Activated CD4-positive, alpha-beta memory T cell treated with anti-CD3 and anti-CD28 coated beads, Interleukin-2, amount 10 ng/mL, durations not matched to agents 7 days and 5 days (primary cell): ENCODE data around the gene TRIM71. TPM values are rescaled to one million over a fixed set of nuclear protein-coding genes. Genes with fewer than 3 reads are reported as not detected.
"Not testable (repeated sequence)": the region's sequence is repeated elsewhere in the genome, so short reads cannot be mapped to it uniquely, and the experiment has no call there.

ENCODE experiments used
- CTCF ChIA-PET: fragments of 350-600 bp; sonication (Branson Sonifier 250); formaldehyde crosslinking; loops from one replicate; lab custom pipeline; 2021; ENCODE audit warnings: antibody characterized with exemption, inconsistent platforms; lab: Charles Lee
- POLR2A ChIA-PET: fragments of 350-600 bp; sonication (Branson Sonifier 250); formaldehyde crosslinking; loops from one replicate; lab custom pipeline; 2021; ENCODE audit warnings: antibody characterized with exemption; lab: Charles Lee
- DNase-seq: peaks from one replicate; pipeline ENCODE4 v3.0.0-alpha.2; 2020
- H3K27ac Mint-ChIP-seq: one replicate; pipeline ENCODE4 v1.8.0; 2021; ENCODE audit warnings: mild to moderate bottlenecking, mixed read lengths
- H3K27me3 Mint-ChIP-seq: one replicate; pipeline ENCODE4 v1.8.0; 2021; ENCODE audit warnings: mixed read lengths
- H3K36me3 Mint-ChIP-seq: one replicate; pipeline ENCODE4 v1.8.0; 2021; ENCODE audit warnings: low read depth, mixed read lengths
- H3K4me1 Mint-ChIP-seq: one replicate; pipeline ENCODE4 v1.8.0; 2021; ENCODE audit warnings: mixed read lengths
- H3K4me3 Mint-ChIP-seq: one replicate; pipeline ENCODE4 v1.8.0; 2021; ENCODE audit warnings: mild to moderate bottlenecking, mixed read lengths
- H3K9me3 Mint-ChIP-seq: one replicate; pipeline ENCODE4 v1.8.0; 2021; ENCODE audit warnings: mixed read lengths
- total RNA-seq, 2 experiments: library from RNA; stranded (reverse); gene quantifications; one replicate each; pipeline ENCODE4 v1.2.3, GENCODE V29; 2021

Gene TRIM71
- total RNA-seq = not detected

DNA sequence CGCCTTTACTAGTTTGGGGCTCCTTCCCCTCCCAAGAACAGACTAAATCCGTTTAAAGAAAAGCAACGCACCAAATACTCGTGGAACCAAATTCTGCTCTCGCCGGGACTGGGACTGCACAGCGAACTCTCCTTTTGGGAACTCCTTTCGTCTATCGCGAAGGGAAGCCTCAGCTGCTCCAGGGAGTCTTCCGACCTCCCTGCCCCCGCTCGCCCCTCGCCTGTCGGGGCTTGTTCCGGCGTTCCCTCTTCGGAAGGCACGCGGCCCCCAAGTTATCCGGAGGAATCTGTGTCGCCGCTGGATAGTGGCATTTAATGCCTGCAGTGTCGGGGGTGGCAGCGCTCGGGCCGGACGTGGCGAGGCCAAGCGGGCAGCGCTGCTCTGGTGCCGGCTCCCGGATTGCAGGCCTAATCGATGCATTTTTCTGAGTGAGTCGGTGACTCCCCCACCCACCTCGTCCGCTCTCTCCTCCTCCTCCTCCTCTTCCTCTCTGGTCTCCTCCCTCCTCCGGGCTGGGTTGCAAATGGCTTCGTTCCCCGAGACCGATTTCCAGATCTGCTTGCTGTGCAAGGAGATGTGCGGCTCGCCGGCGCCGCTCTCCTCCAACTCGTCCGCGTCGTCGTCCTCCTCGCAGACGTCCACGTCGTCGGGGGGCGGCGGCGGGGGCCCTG is at the start of gene TRIM71:
TSS of gene TRIM71 (plus strand) at position 440 of the 671 bp plus-strand sequence. CDS start at position 524, 84 bp downstream.
- DNase-seq = no peak
- H3K27me3 Mint-ChIP-seq = peaks cover 71% of the 10 kb centered on the region
- peak within 1 kb of the TSS; percentile 54 for H3K4me3 Mint-ChIP-seq
- CTCF ChIA-PET = interaction anchor here (1.0 kb wide), 1 partner anchor 116 kb away, joined by 3 read pairs; no protein-coding TSS in a partner anchor
- no peaks in the 10 kb centered on the region for H3K36me3 Mint-ChIP-seq
- no peaks in the 10 kb centered on the region for H3K9me3 Mint-ChIP-seq
- peaks cover 30% of the 10 kb centered on the region for H3K4me1 Mint-ChIP-seq
- POLR2A ChIA-PET = interaction anchor here (0.5 kb wide), 1 partner anchor 1027 kb away, joined by 3 read pairs; no protein-coding TSS in a partner anchor
- no peak within 1 kb of the TSS for H3K27ac Mint-ChIP-seq

GRCh38 chr3:32778389-32778788 is 39.4 kb upstream of the TRIM71 start:
- ChIA-PET CTCF (interaction anchor here (0.9 kb wide), 1 partner anchor 495 kb away, joined by 4 read pairs; no protein-coding TSS in a partner anchor), POLR2A (interaction anchor here (0.9 kb wide), 1 partner anchor 17 kb away, joined by 3 read pairs; no protein-coding TSS in a partner anchor)
- Mint-ChIP-seq H3K27ac (no peak overlapping the region), H3K4me1 (peaks cover 4% of the 10 kb centered on the region), H3K36me3 (peaks cover 11% of the 10 kb centered on the region), H3K4me3 (no peak overlapping the region), H3K9me3 (no peaks in the 10 kb centered on the region), H3K27me3 (peaks cover 8% of the 10 kb centered on the region)
- no peak for DNase-seq

GRCh38 chr3:32780071-32780734 is 37.6 kb upstream of the TRIM71 start:
- DNase-seq = no peak
- H3K36me3 Mint-ChIP-seq = peaks cover 5% of the 10 kb centered on the region
- H3K27ac Mint-ChIP-seq = no peak overlapping the region
- peaks cover 4% of the 10 kb centered on the region for H3K4me1 Mint-ChIP-seq
- ChIA-PET POLR2A (no interaction called here), CTCF (interaction anchor here (0.6 to 2.1 kb wide), 7 partner anchors 11 to 273 kb away, joined by 3 to 7 read pairs (median 3); no protein-coding TSS in a partner anchor)
- no peaks in the 10 kb centered on the region for H3K9me3 Mint-ChIP-seq
- H3K4me3 Mint-ChIP-seq = peak overlapping the region; percentile 80
- peaks cover 8% of the 10 kb centered on the region for H3K27me3 Mint-ChIP-seq

- Mint-ChIP-seq H3K4me1 (peaks cover 4% of the 10 kb centered on the region), H3K36me3 (peaks cover 5% of the 10 kb centered on the region), H3K27me3 (peaks cover 8% of the 10 kb centered on the region), H3K4me3 (peak overlapping the region; percentile 80), H3K9me3 (no peaks in the 10 kb centered on the region), H3K27ac (no peak overlapping the region)
- no peak for DNase-seq
- CTCF ChIA-PET = interaction anchor here (0.6 to 2.1 kb wide), 7 partner anchors 11 to 274 kb away, joined by 3 to 7 read pairs (median 3); no protein-coding TSS in a partner anchor
- POLR2A ChIA-PET = no interaction called here
These were observed 37.0 kb upstream of the TRIM71 start for GRCh38 chr3:32780735-32781210.

GRCh38 chr3:32781211-32781968 is 36.4 kb upstream of the TRIM71 start:
- H3K9me3 Mint-ChIP-seq = no peaks in the 10 kb centered on the region
- CTCF ChIA-PET = interaction anchor here (0.6 to 2.1 kb wide), 14 partner anchors 10 to 330 kb away, joined by 3 to 7 read pairs (median 4); no protein-coding TSS in a partner anchor
- DNase-seq = peak; percentile 70
- H3K4me3 Mint-ChIP-seq = peak overlapping the region; percentile 80
- no peak overlapping the region for H3K27ac Mint-ChIP-seq
- peaks cover 4% of the 10 kb centered on the region for H3K4me1 Mint-ChIP-seq
- H3K36me3 Mint-ChIP-seq = no peaks in the 10 kb centered on the region
- POLR2A ChIA-PET = no interaction called here
- peaks cover 8% of the 10 kb centered on the region for H3K27me3 Mint-ChIP-seq

GRCh38 chr3:32781969-32782270 is 35.9 kb upstream of the TRIM71 start:
- H3K27ac Mint-ChIP-seq, DNase-seq, POLR2A ChIA-PET, H3K27me3 Mint-ChIP-seq, H3K4me1 Mint-ChIP-seq, H3K36me3 Mint-ChIP-seq, H3K9me3 Mint-ChIP-seq: not testable (repeated sequence)
- CTCF ChIA-PET = interaction anchor here (0.6 to 2.1 kb wide), 9 partner anchors 15 to 329 kb away, joined by 3 to 7 read pairs (median 4); no protein-coding TSS in a partner anchor
- H3K4me3 Mint-ChIP-seq = peak overlapping the region; percentile 9

GRCh38 chr3:32782407-32782806 is 35.4 kb upstream of the TRIM71 start:
- Mint-ChIP-seq H3K4me3 (peak overlapping the region; percentile 9), H3K36me3 (no peaks in the 10 kb centered on the region), H3K9me3 (no peaks in the 10 kb centered on the region), H3K27me3 (peaks cover 8% of the 10 kb centered on the region), H3K4me1 (peaks cover 4% of the 10 kb centered on the region), H3K27ac (no peak overlapping the region)
- ChIA-PET CTCF (interaction anchor here (1.2 to 2.1 kb wide), 2 partner anchors 50 to 146 kb away, joined by 4 to 7 read pairs; no protein-coding TSS in a partner anchor), POLR2A (no interaction called here)
- DNase-seq = no peak

DNA sequence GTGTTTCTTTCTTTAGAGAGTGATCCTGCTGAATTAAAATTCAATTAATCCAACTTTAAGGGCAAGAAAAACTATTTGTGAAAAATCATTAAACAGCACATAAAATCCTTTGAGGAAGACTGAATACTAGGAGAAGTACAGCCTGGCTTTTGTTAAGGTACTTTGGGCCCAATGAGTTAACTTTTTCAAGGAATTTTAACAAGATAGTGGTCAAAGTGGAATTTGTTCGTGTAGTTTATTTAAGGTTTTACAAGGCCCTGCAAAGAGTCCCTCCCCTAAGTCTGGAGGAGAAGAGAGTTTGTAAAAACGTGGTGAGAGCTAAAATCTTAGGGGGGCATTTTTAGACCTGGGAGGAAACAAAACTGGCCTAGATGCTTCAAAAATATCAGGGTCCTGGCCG is 26.0 kb upstream of the TRIM71 start:
- no peaks in the 10 kb centered on the region for H3K9me3 Mint-ChIP-seq
- H3K27ac Mint-ChIP-seq = no peak overlapping the region
- DNase-seq = no peak
- POLR2A ChIA-PET = interaction anchor here (0.7 kb wide), 1 partner anchor 94 kb away, joined by 4 read pairs; no protein-coding TSS in a partner anchor
- H3K4me3 Mint-ChIP-seq = no peak overlapping the region
- H3K36me3 Mint-ChIP-seq = no peaks in the 10 kb centered on the region
- H3K4me1 Mint-ChIP-seq = no peaks in the 10 kb centered on the region
- CTCF ChIA-PET = interaction anchor here (1.0 kb wide), 1 partner anchor 11 kb away, joined by 3 read pairs; no protein-coding TSS in a partner anchor
- peaks cover 8% of the 10 kb centered on the region for H3K27me3 Mint-ChIP-seq

DNA sequence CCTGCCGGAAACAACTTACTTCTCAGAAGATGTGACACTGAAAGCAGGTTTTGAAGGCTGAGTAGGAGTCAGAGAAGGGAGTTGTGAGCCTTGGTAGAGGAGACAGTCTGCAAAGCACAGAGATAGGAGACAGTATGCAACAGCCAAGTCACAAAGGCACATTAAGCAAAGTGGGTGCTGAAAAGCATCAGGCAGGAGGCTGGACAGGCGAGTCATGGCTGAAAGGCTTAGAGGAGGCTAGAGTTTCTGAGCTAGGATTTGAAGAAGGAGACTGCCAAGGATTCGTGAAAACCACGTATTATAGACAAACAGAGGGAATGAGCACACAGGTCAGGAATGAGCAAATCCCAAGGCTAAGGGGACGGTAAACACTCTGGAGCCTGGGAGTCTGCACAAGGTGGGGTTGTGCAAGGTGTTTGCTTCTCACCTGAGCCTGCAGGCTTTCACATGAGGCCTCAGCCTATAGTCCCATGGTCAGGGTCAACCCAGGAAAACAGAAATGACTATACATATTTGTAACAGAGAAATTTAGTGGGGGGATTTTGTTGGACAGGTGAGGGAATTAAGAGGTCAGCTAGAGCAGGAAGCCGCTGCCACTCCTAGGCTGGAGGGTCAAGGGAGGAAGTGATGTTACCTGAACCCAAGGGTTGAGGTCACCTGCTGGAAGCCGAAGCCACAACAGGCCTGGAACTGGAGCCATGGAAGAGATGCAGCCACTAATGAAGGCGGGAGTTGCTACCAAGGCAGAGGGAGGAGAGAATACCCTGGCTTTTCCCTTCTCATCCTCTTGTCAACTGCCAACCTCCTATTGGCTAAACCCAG is 23.1 kb upstream of the TRIM71 start:
- Mint-ChIP-seq H3K27me3 (peaks cover 8% of the 10 kb centered on the region), H3K9me3 (no peaks in the 10 kb centered on the region), H3K27ac (no peak overlapping the region), H3K4me1 (no peaks in the 10 kb centered on the region), H3K4me3 (no peak overlapping the region), H3K36me3 (no peaks in the 10 kb centered on the region)
- ChIA-PET CTCF (no interaction called here), POLR2A (no interaction called here)
- DNase-seq = no peak

DNA sequence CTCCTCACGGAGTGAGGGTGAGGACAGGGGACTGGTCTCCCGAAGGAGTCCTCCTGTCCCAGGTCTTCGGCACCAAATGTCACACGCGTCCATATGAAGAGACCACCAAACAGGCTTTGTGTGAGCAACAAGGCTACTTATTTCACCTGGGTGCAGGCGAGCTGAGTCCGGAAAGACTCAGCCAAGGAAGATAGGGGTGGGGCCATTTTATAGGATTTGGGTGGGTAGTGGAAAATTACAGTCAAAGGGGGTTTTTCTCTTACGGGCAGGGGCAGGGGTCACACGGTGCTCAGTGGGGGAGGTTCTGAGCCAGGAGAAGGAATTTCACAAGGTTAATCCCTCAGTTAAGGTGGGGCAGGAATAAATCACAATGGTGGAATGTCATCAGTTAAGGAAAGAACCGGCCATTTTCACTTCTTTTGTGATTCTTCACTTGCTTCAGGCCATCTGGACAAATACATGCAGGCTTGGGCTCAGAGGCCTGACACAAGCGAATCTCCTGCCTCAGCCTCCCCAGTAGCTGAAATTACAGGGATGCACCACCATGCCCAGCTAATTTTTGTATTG is 21.3 kb upstream of the TRIM71 start:
- H3K4me3 Mint-ChIP-seq, POLR2A ChIA-PET, CTCF ChIA-PET: not testable (repeated sequence)

GRCh38 chr3:32797776-32798175 is 20.0 kb upstream of the TRIM71 start:
- POLR2A ChIA-PET = no interaction called here
- CTCF ChIA-PET = interaction anchor here (0.7 kb wide), 1 partner anchor 137 kb away, joined by 4 read pairs; no protein-coding TSS in a partner anchor
- no peak overlapping the region for H3K27ac Mint-ChIP-seq

More for the DNA sequence above, 21.3 kb upstream of the TRIM71 start:
- not testable (repeated sequence) for H3K9me3 Mint-ChIP-seq, H3K27me3 Mint-ChIP-seq, H3K36me3 Mint-ChIP-seq, H3K4me1 Mint-ChIP-seq, DNase-seq, H3K27ac Mint-ChIP-seq

More at GRCh38 chr3:32797776-32798175, 20.0 kb upstream of the TRIM71 start:
- H3K4me3 Mint-ChIP-seq = no peak overlapping the region
- DNase-seq = no peak
- H3K27me3 Mint-ChIP-seq = peaks cover 11% of the 10 kb centered on the region
- H3K36me3 Mint-ChIP-seq = no peaks in the 10 kb centered on the region
- H3K4me1 Mint-ChIP-seq = no peaks in the 10 kb centered on the region
- no peaks in the 10 kb centered on the region for H3K9me3 Mint-ChIP-seq
